ENCODE results near the gene ZNF438. TPM values are rescaled to one million over a fixed set of nuclear protein-coding genes. Genes with fewer than 3 reads are reported as not detected.

The ZNF438 gene
- total and polyA plus RNA-seq, 2 donors (not counting 1 experiment from before 2014, with no cell fraction given): 4.7 to 6.6 TPM

- H3K36me3 ChIP-seq (ENCODE audit: control insufficient read depth, insufficient read depth, low read length): no peaks in the 10 kb centered on the region
- H3K9ac ChIP-seq (ENCODE audit: insufficient read depth, low read length): no peak overlapping the region
- no peaks in the 10 kb centered on the region for H3K9me3 ChIP-seq (ENCODE audit: control insufficient read depth, insufficient read depth, low read depth, low read length)
- no peak for TF ChIP-seq CTCF (conservative IDR thresholded peaks at IDR 0.05 in 1 of 2, IDR thresholded peaks at IDR 0.05 in 1 of 2; ENCODE audit: low read depth in 1 of 2, low read length in 2 of 2)
- TF ChIP-seq EZH2 (IDR thresholded peaks at IDR 0.05; ENCODE audit: low read length, missing control alignments): no peak
- H3K4me2 ChIP-seq (ENCODE audit: extremely low read depth, insufficient read depth, low read length): no peak overlapping the region
- H3K79me2 ChIP-seq (ENCODE audit: control insufficient read depth, insufficient read depth, low read length): no peaks in the 10 kb centered on the region
- no peak overlapping the region for H2AFZ ChIP-seq (ENCODE audit: low read length)
- no peaks in the 10 kb centered on the region for H4K20me1 ChIP-seq (ENCODE audit: control insufficient read depth, extremely low read depth, insufficient read depth, low read length)
- no peak overlapping the region for H3K4me3 ChIP-seq (replicated peaks in 1 of 4; ENCODE audit: control extremely low read depth in 1 of 4, insufficient read depth in 1 of 4, low read depth in 3 of 4, low read length in 4 of 4)
- peaks cover 4% of the 10 kb centered on the region for H3K4me1 ChIP-seq (ENCODE audit: control insufficient read depth, extremely low read depth, insufficient read depth, low read length)
- DNase-seq (ENCODE audit: low read depth in 2 of 2): no peak
- no peak overlapping the region for H3K27ac ChIP-seq (ENCODE audit: insufficient read depth, low read length)
- H3K27me3 ChIP-seq (ENCODE audit: control insufficient read depth, insufficient read depth, low read length): no peaks in the 10 kb centered on the region
These were observed 176.5 kb downstream of the ZNF438 start for GRCh38 chr10:30855131-30855530.

- Histone ChIP-seq H3K4me1 (ENCODE audit: control insufficient read depth, extremely low read depth, insufficient read depth, low read length) (peaks cover 4% of the 10 kb centered on the region), H3K79me2 (ENCODE audit: control insufficient read depth, insufficient read depth, low read length) (no peaks in the 10 kb centered on the region), H3K9ac (ENCODE audit: insufficient read depth, low read length) (no peak overlapping the region), H3K4me3 (replicated peaks in 1 of 4; ENCODE audit: control extremely low read depth in 1 of 4, insufficient read depth in 1 of 4, low read depth in 3 of 4, low read length in 4 of 4) (no peak overlapping the region), H2AFZ (ENCODE audit: low read length) (no peak overlapping the region), H3K27me3 (ENCODE audit: control insufficient read depth, insufficient read depth, low read length) (no peaks in the 10 kb centered on the region), H3K36me3 (ENCODE audit: control insufficient read depth, insufficient read depth, low read length) (no peaks in the 10 kb centered on the region), H3K4me2 (ENCODE audit: extremely low read depth, insufficient read depth, low read length) (no peak overlapping the region), H3K9me3 (ENCODE audit: control insufficient read depth, insufficient read depth, low read depth, low read length) (no peaks in the 10 kb centered on the region), H4K20me1 (ENCODE audit: control insufficient read depth, extremely low read depth, insufficient read depth, low read length) (no peaks in the 10 kb centered on the region), H3K27ac (ENCODE audit: insufficient read depth, low read length) (no peak overlapping the region)
- no peak for DNase-seq (ENCODE audit: low read depth in 2 of 2)
- TF ChIP-seq CTCF (conservative IDR thresholded peaks at IDR 0.05 in 1 of 2, IDR thresholded peaks at IDR 0.05 in 1 of 2; ENCODE audit: low read depth in 1 of 2, low read length in 2 of 2) (no peak), EZH2 (IDR thresholded peaks at IDR 0.05; ENCODE audit: low read length, missing control alignments) (no peak)
These were observed 177.0 kb downstream of the ZNF438 start for GRCh38 chr10:30854656-30855055.

- Histone ChIP-seq H3K4me2 (ENCODE audit: extremely low read depth, insufficient read depth, low read length) (no peak overlapping the region), H3K9ac (ENCODE audit: insufficient read depth, low read length) (no peak overlapping the region), H3K4me1 (ENCODE audit: control insufficient read depth, extremely low read depth, insufficient read depth, low read length) (peaks cover 4% of the 10 kb centered on the region), H3K9me3 (ENCODE audit: control insufficient read depth, insufficient read depth, low read depth, low read length) (no peaks in the 10 kb centered on the region), H3K27me3 (ENCODE audit: control insufficient read depth, insufficient read depth, low read length) (no peaks in the 10 kb centered on the region), H2AFZ (ENCODE audit: low read length) (no peak overlapping the region), H4K20me1 (ENCODE audit: control insufficient read depth, extremely low read depth, insufficient read depth, low read length) (no peaks in the 10 kb centered on the region), H3K4me3 (replicated peaks in 1 of 4; ENCODE audit: control extremely low read depth in 1 of 4, insufficient read depth in 1 of 4, low read depth in 3 of 4, low read length in 4 of 4) (no peak overlapping the region), H3K27ac (ENCODE audit: insufficient read depth, low read length) (no peak overlapping the region), H3K79me2 (ENCODE audit: control insufficient read depth, insufficient read depth, low read length) (no peaks in the 10 kb centered on the region), H3K36me3 (ENCODE audit: control insufficient read depth, insufficient read depth, low read length) (no peaks in the 10 kb centered on the region)
- no peak for TF ChIP-seq EZH2 (IDR thresholded peaks at IDR 0.05; ENCODE audit: low read length, missing control alignments)
- no peak for TF ChIP-seq CTCF (conservative IDR thresholded peaks at IDR 0.05 in 1 of 2, IDR thresholded peaks at IDR 0.05 in 1 of 2; ENCODE audit: low read depth in 1 of 2, low read length in 2 of 2)
- DNase-seq (ENCODE audit: low read depth in 2 of 2): no peak
These were observed 178.6 kb downstream of the ZNF438 start for GRCh38 chr10:30853066-30853465.
